ENCODE measurements around the gene SSNA1. TPM values are rescaled to one million over a fixed set of nuclear protein-coding genes. Genes with fewer than 3 reads are reported as not detected.

SSNA1 gene
- total RNA-seq, 1 experiment from 2014 or later: 62.3 TPM

GRCh38 chr9:137178201-137178938 lies 10.1 kb upstream of the SSNA1 start:
- ChIA-PET POLR2A (no interaction called here), CTCF (interaction anchor here (0.6 to 2.2 kb wide), 3 partner anchors 12 to 132 kb away, joined by 3 to 13 read pairs (median 4); no protein-coding TSS in a partner anchor)
- H3K4me1 Mint-ChIP-seq (ENCODE audit: low read depth, unreplicated experiment): no peaks in the 10 kb centered on the region
- H3K36me3 Mint-ChIP-seq (ENCODE audit: insufficient read depth, unreplicated experiment): peaks cover 49% of the 10 kb centered on the region
- no peak for DNase-seq
- Histone ChIP-seq H3K4me1 (0 out of 2 replicates have a peak, but pooled peaks cover 3% of the 10 kb centered on the region), H3K27me3 (replicated peaks; ENCODE audit: control insufficient read depth, insufficient read depth, low read length) (no peaks in the 10 kb centered on the region), H3K4me3 (ENCODE audit: low read depth, low read length) (no peak overlapping the region), H3K36me3 (ENCODE audit: control insufficient read depth, insufficient read depth, low read length) (peaks cover 1% of the 10 kb centered on the region; the same call in 1 of the 2 replicates), H3K9me3 (no peaks in the 10 kb centered on the region)
- H3K9me3 Mint-ChIP-seq (ENCODE audit: unreplicated experiment): no peaks in the 10 kb centered on the region
- TF ChIP-seq CTCF (IDR thresholded peaks at IDR 0.05; ENCODE audit: insufficient read depth in 1 of 2, low read depth in 1 of 2, low read length in 1 of 2, severe bottlenecking in 1 of 2, unreplicated experiment in 1 of 2): no peak
- no peak overlapping the region for H3K27ac Mint-ChIP-seq (ENCODE audit: unreplicated experiment)
- intact Hi-C loops (cut with micrococcal nuclease; ENCODE audit: unreplicated experiment): no loop called here
- H3K4me3 Mint-ChIP-seq (ENCODE audit: unreplicated experiment): no peak overlapping the region
- BruUV-seq (replicated peaks): no TSS peak
- H3K27me3 Mint-ChIP-seq (ENCODE audit: insufficient read depth, unreplicated experiment): no peaks in the 10 kb centered on the region

DNA sequence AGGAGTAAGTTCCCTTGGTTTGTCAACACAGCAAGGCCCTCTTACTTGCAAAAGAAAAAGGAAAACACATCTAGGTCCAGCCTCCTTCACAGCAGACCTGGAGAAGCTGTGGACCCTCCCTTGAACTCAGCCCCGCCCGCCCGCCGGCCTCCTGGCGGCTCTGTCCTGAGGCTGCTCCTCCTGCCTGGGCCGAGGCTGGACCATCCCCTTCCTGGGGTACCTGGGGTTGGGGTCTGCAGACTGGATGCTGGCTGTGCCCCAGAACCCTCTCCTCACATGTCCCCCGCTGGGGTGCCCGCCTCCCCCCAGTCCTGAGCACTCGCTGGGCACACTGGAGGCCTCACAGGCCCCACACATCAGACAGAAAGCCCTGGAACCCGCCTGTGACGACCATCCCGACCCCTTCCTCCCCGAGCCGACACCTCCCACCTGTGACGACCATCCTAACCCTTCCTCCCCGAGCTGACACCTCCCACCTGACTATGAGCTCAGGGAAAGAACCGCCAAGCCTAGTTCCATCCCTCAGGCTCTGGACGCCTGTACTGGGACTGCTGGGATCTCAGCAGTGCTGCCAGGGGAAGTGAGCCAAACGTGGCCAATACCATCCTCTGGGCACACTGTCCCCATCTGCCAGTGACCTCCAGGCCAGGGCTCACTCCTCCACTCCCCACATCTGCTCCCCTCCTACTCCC lies 9.4 kb upstream of the SSNA1 start:
- no peak for DNase-seq
- ChIA-PET CTCF (interaction anchor here (0.6 kb wide), 2 partner anchors 11 to 133 kb away, joined by 3 to 4 read pairs; no protein-coding TSS in a partner anchor), POLR2A (no interaction called here)
- peaks cover 47% of the 10 kb centered on the region for H3K36me3 Mint-ChIP-seq (ENCODE audit: insufficient read depth, unreplicated experiment)
- no peak overlapping the region for H3K4me3 Mint-ChIP-seq (ENCODE audit: unreplicated experiment)
- H3K9me3 Mint-ChIP-seq (ENCODE audit: unreplicated experiment): no peaks in the 10 kb centered on the region
- intact Hi-C loops (cut with micrococcal nuclease; ENCODE audit: unreplicated experiment): no loop called here
- BruUV-seq (replicated peaks): no TSS peak
- Histone ChIP-seq H3K4me3 (ENCODE audit: low read depth, low read length) (no peak overlapping the region), H3K4me1 (0 out of 2 replicates have a peak, but pooled peaks cover 3% of the 10 kb centered on the region), H3K27me3 (replicated peaks; ENCODE audit: control insufficient read depth, insufficient read depth, low read length) (no peaks in the 10 kb centered on the region), H3K9me3 (no peaks in the 10 kb centered on the region), H3K36me3 (ENCODE audit: control insufficient read depth, insufficient read depth, low read length) (peaks cover 1% of the 10 kb centered on the region; the same call in 1 of the 2 replicates)
- no peak overlapping the region for H3K27ac Mint-ChIP-seq (ENCODE audit: unreplicated experiment)
- no peaks in the 10 kb centered on the region for H3K27me3 Mint-ChIP-seq (ENCODE audit: insufficient read depth, unreplicated experiment)
- H3K4me1 Mint-ChIP-seq (ENCODE audit: low read depth, unreplicated experiment): no peaks in the 10 kb centered on the region
- no peak for TF ChIP-seq CTCF (IDR thresholded peaks at IDR 0.05; ENCODE audit: insufficient read depth in 1 of 2, low read depth in 1 of 2, low read length in 1 of 2, severe bottlenecking in 1 of 2, unreplicated experiment in 1 of 2)

- Mint-ChIP-seq H3K9me3 (ENCODE audit: unreplicated experiment) (no peaks in the 10 kb centered on the region), H3K27me3 (ENCODE audit: insufficient read depth, unreplicated experiment) (no peaks in the 10 kb centered on the region), H3K4me1 (ENCODE audit: low read depth, unreplicated experiment) (no peaks in the 10 kb centered on the region), H3K36me3 (ENCODE audit: insufficient read depth, unreplicated experiment) (peaks cover 47% of the 10 kb centered on the region), H3K27ac (ENCODE audit: unreplicated experiment) (no peak overlapping the region), H3K4me3 (ENCODE audit: unreplicated experiment) (no peak overlapping the region)
- no peak for TF ChIP-seq CTCF (IDR thresholded peaks at IDR 0.05; ENCODE audit: insufficient read depth in 1 of 2, low read depth in 1 of 2, low read length in 1 of 2, severe bottlenecking in 1 of 2, unreplicated experiment in 1 of 2)
- no peaks in the 10 kb centered on the region for H3K9me3 ChIP-seq
- no TSS peak for BruUV-seq (replicated peaks)
- POLR2A ChIA-PET: no interaction called here
- CTCF ChIA-PET: no interaction called here
- peaks cover 1% of the 10 kb centered on the region; the same call in 1 of the 2 replicates for H3K36me3 ChIP-seq (ENCODE audit: control insufficient read depth, insufficient read depth, low read length)
- H3K4me1 ChIP-seq: 0 out of 2 replicates have a peak, but pooled peaks cover 3% of the 10 kb centered on the region
- H3K27me3 ChIP-seq (replicated peaks; ENCODE audit: control insufficient read depth, insufficient read depth, low read length): no peaks in the 10 kb centered on the region
- DNase-seq: no peak
- intact Hi-C loops (cut with micrococcal nuclease; ENCODE audit: unreplicated experiment): no loop called here
- H3K4me3 ChIP-seq (ENCODE audit: low read depth, low read length): no peak overlapping the region
These were observed 8.7 kb upstream of the SSNA1 start for GRCh38 chr9:137179761-137180160.

Measured in Caco-2 (cell line).